HG02610 (cell line): Measurements from ENCODE around the gene GLP1R.
"Not testable (repeated sequence)": the region's sequence is repeated elsewhere in the genome, so short reads cannot be mapped to it uniquely, and the experiment has no call there.

Experiments used
- ATAC-seq: cut with Tn5 transposase; IDR thresholded peaks from one replicate; pipeline ENCODE4 v1.9.1; 2021; ENCODE audit warnings: mild to moderate bottlenecking, moderate library complexity; ENCODE audit not compliant: unreplicated experiment

Gene GLP1R

DNA sequence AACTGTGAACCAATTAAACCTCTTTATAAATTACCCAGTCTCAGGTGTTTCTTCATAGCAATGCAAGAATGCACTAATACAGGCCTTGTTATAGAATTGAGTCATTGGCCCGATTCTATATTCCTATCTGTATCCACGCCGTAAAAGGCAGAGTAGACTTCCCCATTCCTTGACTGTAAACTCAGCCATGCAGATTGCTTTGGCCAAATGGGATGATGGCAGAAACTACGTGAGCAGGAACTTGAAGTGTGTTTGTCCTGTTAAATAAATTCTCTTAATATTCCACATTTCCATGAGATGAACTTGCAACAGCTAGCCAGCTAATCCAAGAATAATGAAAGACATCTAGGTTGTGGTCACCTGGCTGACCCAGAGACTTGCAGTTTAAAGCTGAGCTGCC lies 70.3 kb downstream of the GLP1R start:
- ATAC-seq, result no peak

- ATAC-seq, result no peak
These were observed 75.5 kb downstream of the GLP1R start for GRCh38 chr6:39124114-39124513.

GRCh38 chr6:39128106-39128505 lies 79.5 kb downstream of the GLP1R start:
- ATAC-seq, result no peak

DNA sequence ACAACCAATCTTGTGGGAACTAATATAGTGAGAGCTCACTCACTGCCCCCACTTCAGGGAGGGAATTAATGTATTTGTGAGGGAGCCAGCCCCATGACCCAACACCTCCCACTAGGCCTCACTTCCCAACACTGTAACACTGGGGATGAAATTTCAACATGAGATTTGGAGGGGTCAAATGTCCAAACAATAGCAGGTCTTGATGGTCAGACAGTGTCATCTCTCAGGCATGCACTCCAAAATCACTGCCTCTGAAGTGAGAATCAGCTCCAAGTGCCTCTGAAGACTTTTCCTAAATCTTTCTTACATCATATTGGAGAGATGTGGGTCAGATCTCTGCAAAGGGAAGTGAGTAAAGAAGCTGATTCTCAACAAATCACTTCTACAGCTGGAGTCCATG lies 80.3 kb downstream of the GLP1R start:
- ATAC-seq, result no peak

DNA sequence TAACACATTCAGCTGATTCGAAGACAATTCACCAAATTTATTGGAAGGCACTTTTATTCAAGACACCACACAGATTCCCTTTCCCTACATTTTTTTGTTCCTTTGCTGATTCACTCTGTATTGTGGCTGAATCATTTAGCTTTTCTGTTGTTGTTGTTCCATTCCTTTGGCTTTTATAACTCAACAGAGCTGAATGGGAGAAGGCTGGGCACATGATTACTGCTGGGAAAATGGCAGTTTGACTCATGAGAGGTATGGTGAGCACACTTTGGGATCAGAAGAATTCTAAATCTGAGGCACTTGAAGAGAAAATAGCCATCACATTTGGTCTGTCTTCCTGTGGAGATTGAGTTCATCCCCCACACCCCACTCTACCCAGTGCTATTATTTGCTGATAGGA lies 82.1 kb downstream of the GLP1R start:
- ATAC-seq, result no peak

DNA sequence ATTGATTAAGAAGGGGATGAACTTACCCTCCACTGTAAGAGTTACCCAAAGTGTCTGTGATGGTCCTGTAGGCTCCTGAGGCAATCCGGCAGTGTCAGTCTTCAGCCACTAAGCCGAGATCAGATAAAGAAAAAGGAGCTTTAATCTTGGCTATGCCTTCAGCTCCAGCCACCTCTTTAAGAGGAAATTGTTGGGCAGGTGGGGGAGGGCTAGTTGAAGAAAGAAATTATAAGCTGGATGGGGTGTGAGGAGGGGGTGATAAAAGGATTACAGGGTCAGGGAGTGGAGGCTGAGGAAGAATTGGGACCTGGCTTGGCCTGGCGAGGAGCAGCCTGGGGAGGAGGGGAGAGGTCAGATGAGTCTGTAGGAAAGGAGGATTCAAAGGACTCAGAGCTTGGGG lies 86.2 kb downstream of the GLP1R start:
- ATAC-seq, result not testable (repeated sequence)

DNA sequence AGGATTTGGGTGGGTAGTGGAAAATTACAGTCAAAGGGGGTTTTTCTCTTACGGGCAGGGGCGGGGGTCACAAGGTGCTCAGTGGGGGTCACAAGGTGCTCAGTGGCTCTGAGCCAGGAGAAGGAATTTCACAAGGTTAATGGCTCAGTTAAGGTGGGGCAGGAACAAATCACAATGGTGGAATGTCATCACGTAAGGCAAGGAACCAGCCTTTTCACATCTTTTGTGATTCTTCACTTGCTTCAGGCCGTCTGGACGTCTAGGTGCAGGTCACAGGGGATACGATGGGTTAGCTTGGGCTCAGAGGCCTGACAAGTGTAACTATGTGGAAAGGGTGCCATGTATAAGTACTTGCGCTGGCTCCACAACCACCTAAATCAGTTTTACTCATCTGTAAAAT lies 87.6 kb downstream of the GLP1R start:
- ATAC-seq, result not testable (repeated sequence)

DNA sequence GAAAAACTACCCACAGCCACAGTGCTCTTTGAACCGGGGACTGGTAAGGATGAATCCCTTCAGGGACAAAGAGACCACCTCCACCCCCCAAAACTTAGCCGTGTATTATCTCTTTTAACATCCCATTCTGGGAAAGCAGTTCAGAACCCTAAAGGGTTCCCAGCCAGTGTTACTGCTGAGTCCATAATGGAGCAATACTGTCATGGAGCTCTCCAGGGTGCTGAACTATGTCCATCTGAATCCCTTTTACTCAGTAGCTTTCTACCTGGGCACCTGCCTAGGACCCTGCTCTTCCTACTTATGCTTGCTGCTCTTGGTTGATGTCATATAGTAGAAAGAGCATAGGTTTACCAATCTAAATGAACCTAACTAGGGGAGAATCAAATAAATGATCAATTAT lies 88.7 kb downstream of the GLP1R start:
- no peak for ATAC-seq
